Type B pancreatic cell (in vitro differentiated cells): Measurements from ENCODE around the gene SFSWAP. TPM values are rescaled to one million over a fixed set of nuclear protein-coding genes. Genes with fewer than 3 reads are reported as not detected.

Experiments
- DNase-seq: peaks from one replicate; pipeline ENCODE4 v3.0.0; 2021; ENCODE audit warnings: mixed read lengths; ENCODE audit not compliant: unreplicated experiment; ENCODE audit errors: extremely low spot score
- H3K27ac Mint-ChIP-seq: 2 replicates; pipeline ENCODE4 v1.8.0; 2021; ENCODE audit warnings: mild to moderate bottlenecking, mixed read lengths
- H3K27me3 Mint-ChIP-seq: 2 replicates; pipeline ENCODE4 v1.8.0; 2021; ENCODE audit warnings: mixed read lengths
- H3K36me3 Mint-ChIP-seq: 2 replicates; pipeline ENCODE4 v1.8.0; 2021; ENCODE audit warnings: mixed read lengths
- H3K4me1 Mint-ChIP-seq: one replicate; pipeline ENCODE4 v1.8.0; 2021; ENCODE audit warnings: mixed read lengths; ENCODE audit not compliant: unreplicated experiment
- H3K4me3 Mint-ChIP-seq: 2 replicates; pipeline ENCODE4 v1.8.0; 2021; ENCODE audit warnings: mild to moderate bottlenecking, mixed read lengths
- H3K9me3 Mint-ChIP-seq: 2 replicates; pipeline ENCODE4 v1.8.0; 2021; ENCODE audit warnings: mixed read lengths
- total RNA-seq: library from RNA; stranded (reverse); gene quantifications from 2 replicates; pipeline ENCODE4 v1.2.1, GENCODE V29; 2021; ENCODE audit warnings: low replicate concordance
- TF ChIP-seq, protein P1 (sequence below): fragments of 200-600 bp; sonication (generic); conservative IDR thresholded peaks from 2 replicates; pipeline ENCODE4 v1.5.0; 2021; ENCODE audit warnings: antibody characterized with exemption, mild to moderate bottlenecking

Gene SFSWAP
- total RNA-seq, 1 donor from 2014 or later = 59.3 TPM

DNA sequence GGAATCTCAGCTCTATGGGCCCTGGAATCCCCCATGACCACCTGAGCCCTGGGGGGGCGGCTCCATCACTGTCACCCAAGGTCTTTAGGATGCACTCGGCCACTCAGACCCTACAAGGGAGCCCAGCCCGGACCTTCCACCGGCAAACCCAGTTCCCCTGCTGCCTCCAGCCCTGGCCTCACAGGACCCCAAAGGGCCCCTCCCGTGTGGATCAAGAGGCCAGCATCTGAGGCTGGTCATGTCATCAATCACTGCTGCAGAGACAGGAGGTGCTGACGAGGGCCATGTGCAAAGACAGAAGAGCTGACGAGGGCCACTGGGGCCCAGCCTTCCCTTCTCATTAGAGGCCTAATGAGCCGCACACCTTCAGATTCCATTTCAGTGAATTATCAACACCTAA is 39.0 kb upstream of the SFSWAP start:
- Mint-ChIP-seq H3K27ac (no peak overlapping the region), H3K4me1 (no peaks in the 10 kb centered on the region), H3K27me3 (peaks cover 64% of the 10 kb centered on the region), H3K4me3 (no peak overlapping the region), H3K9me3 (no peaks in the 10 kb centered on the region), H3K36me3 (no peaks in the 10 kb centered on the region)
- DNase-seq = no peak
- TF ChIP-seq, protein P1, sequence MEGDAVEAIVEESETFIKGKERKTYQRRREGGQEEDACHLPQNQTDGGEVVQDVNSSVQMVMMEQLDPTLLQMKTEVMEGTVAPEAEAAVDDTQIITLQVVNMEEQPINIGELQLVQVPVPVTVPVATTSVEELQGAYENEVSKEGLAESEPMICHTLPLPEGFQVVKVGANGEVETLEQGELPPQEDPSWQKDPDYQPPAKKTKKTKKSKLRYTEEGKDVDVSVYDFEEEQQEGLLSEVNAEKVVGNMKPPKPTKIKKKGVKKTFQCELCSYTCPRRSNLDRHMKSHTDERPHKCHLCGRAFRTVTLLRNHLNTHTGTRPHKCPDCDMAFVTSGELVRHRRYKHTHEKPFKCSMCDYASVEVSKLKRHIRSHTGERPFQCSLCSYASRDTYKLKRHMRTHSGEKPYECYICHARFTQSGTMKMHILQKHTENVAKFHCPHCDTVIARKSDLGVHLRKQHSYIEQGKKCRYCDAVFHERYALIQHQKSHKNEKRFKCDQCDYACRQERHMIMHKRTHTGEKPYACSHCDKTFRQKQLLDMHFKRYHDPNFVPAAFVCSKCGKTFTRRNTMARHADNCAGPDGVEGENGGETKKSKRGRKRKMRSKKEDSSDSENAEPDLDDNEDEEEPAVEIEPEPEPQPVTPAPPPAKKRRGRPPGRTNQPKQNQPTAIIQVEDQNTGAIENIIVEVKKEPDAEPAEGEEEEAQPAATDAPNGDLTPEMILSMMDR = no peak

DNA sequence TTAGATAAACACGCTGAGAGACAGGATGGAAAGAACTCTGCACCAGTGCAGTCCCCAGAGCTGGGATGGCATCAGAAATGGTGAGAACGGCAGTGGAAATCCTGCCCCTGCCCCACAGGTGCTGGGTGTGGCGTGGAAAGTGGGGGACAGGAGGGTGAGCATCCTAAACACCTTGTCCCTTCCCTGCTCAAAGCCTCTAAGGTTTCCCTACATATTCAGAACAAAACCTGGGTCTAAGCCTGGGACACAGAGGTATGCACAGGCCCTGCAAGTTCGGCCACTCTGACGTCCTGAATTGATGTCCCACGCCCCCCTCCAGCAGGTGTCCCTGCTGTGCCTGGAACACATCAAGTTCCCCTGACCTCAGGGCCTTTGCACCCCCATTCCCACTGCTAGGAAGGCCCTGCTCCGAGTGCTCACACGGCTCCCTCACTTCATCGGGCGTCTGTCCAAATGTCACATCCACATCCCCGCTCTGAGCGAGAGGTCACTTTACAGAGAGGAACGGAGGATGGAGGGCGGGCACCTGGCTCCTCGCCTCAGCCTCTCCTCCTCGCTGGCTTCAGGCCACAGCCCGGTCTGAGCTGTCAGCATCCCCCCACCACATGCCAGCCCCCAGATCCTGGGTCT is 38.5 kb upstream of the SFSWAP start:
- Mint-ChIP-seq H3K27me3 (peaks cover 59% of the 10 kb centered on the region), H3K36me3 (no peaks in the 10 kb centered on the region), H3K4me1 (no peaks in the 10 kb centered on the region), H3K4me3 (no peak overlapping the region), H3K27ac (no peak overlapping the region), H3K9me3 (no peaks in the 10 kb centered on the region)
- TF ChIP-seq, protein P1 = no peak
- peak; percentile 37 for DNase-seq

DNA sequence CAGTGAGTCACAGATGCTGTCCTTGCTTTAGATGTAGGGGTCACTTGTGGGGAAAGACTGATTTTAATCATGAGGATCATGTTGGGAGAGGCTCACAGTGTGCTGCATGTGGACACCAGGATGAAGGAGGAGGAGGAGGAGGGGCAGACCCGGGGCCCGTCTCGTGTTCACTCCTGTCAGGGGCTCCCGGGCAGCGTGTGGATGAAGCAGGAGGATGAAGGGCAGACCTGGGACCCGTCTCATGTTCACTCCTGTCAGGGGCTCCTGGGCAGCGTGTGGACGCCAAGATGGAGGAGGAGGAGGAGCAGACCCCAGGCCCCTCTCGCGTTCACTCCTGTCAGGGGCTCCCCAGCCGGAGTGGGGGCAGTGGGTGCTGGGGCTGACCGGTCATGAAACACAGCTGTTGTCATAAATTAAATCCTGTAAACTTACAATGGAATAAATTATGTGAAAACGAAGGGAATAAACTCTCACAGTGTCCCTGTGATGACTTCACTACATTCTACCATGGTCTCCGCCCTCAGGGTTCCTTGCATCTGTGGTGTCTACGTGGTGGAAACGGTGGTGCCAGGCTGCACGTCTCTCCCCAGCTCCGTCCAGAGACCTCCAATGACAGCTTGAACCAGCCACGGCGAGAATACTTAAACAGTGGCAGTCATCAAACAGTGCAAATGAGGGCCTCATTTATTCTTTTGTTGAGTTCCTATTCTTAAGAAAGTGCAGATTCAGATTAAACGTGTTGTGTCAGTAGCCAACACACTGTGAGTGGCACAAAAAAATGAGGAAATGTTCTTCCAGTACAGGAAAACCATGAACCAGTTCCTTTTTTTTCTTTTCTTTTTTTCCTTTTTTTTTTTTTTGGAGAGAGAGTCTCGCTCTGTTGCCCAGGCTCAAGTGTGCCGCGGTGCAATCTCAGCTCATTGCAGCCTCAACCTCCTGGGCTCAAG is 37.7 kb upstream of the SFSWAP start:
- H3K27me3 Mint-ChIP-seq = peaks cover 54% of the 10 kb centered on the region
- TF ChIP-seq, protein P1 = no peak
- H3K4me3 Mint-ChIP-seq = no peak overlapping the region
- H3K9me3 Mint-ChIP-seq = no peaks in the 10 kb centered on the region
- no peaks in the 10 kb centered on the region for H3K36me3 Mint-ChIP-seq
- H3K4me1 Mint-ChIP-seq = no peaks in the 10 kb centered on the region
- peak; percentile 58 for DNase-seq
- H3K27ac Mint-ChIP-seq = no peak overlapping the region

DNA sequence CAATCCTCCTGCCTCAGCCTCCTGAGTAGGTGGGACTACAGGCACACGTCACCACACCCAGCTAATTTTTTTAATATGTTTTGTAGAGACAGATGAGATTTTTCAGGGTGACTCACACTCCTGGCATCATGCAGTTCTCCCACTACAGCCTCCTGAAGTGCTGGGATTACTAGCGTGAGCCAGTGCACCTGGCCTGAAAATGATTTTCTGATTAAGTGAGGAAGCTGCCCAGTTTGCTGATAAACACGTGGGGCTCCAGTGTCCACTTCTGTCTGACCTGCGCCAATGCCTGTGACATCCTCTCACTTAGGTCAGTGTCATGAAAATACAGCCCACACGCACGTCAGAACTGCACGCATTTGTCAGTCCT is 37.0 kb upstream of the SFSWAP start:
- DNase-seq = peak; percentile 24
- Mint-ChIP-seq H3K9me3 (no peaks in the 10 kb centered on the region), H3K27me3 (peaks cover 54% of the 10 kb centered on the region), H3K4me3 (no peak overlapping the region), H3K27ac (no peak overlapping the region), H3K4me1 (no peaks in the 10 kb centered on the region), H3K36me3 (no peaks in the 10 kb centered on the region)
- TF ChIP-seq, protein P1 = no peak

DNA sequence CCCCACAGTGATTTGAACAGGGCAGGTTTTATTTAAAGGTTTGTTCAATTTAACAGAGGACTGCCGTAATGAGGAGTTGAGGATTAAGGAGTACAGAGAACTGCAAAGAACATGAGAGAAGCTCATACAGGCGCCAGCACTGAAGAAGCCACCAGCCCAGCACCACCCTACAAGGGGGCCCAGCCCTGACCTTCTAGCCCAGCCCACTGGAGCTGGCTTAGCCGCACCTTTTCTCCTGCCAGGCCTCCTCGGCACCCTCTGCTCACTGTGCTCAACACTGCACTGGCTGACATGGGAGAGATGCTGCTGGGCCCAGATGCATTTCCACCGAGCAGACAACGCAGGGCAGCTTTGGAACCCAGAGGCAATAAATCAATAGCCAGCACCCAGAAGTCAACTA is 36.5 kb upstream of the SFSWAP start:
- H3K9me3 Mint-ChIP-seq = no peaks in the 10 kb centered on the region
- H3K27ac Mint-ChIP-seq = no peak overlapping the region
- H3K4me1 Mint-ChIP-seq = no peaks in the 10 kb centered on the region
- no peak overlapping the region for H3K4me3 Mint-ChIP-seq
- H3K36me3 Mint-ChIP-seq = no peaks in the 10 kb centered on the region
- DNase-seq = peak; percentile 57
- TF ChIP-seq, protein P1 = no peak
- peaks cover 49% of the 10 kb centered on the region for H3K27me3 Mint-ChIP-seq
